DLD1 (cell line): ENCODE data around the gene ISM1.
"Not testable (repeated sequence)": the region's sequence is repeated elsewhere in the genome, so short reads cannot be mapped to it uniquely, and the experiment has no call there.

Experiments
- in situ Hi-C: cut with HindIII; loops from 2 replicates; pipeline ENCODE4 v1.10.0; 2017; ENCODE audit warnings: low sequenced_read_pairs

ISM1 gene

GRCh38 chr20:13221313-13221672 lies 219 bp downstream of the ISM1 start:
- in situ Hi-C loops, result no loop called here

- in situ Hi-C loops, result no loop called here
Measured at GRCh38 chr20:13221673-13222318, 722 bp downstream of the ISM1 start.

GRCh38 chr20:13222319-13222716 lies 1.2 kb downstream of the ISM1 start:
- in situ Hi-C loops, result no loop called here

GRCh38 chr20:13223736-13224520 lies 2.9 kb downstream of the ISM1 start:
- in situ Hi-C loops, result no loop called here

GRCh38 chr20:13226367-13226766 lies 5.3 kb downstream of the ISM1 start:
- in situ Hi-C loops, result no loop called here

GRCh38 chr20:13228771-13229170 lies 7.7 kb downstream of the ISM1 start:
- in situ Hi-C loops, result no loop called here

GRCh38 chr20:13229538-13229937 lies 8.5 kb downstream of the ISM1 start:
- in situ Hi-C loops, result no loop called here

- in situ Hi-C loops, result no loop called here
Measured at GRCh38 chr20:13231031-13231752, 10.1 kb downstream of the ISM1 start.

GRCh38 chr20:13232999-13233398 lies 11.9 kb downstream of the ISM1 start:
- in situ Hi-C loops, result no loop called here

GRCh38 chr20:13234961-13235360 lies 13.9 kb downstream of the ISM1 start:
- in situ Hi-C loops, result no loop called here

- in situ Hi-C loops, result not testable (repeated sequence)
Measured at GRCh38 chr20:13236360-13236759, 15.3 kb downstream of the ISM1 start.

- in situ Hi-C loops, result no loop called here
Measured at GRCh38 chr20:13236990-13237720, 16.1 kb downstream of the ISM1 start.

- in situ Hi-C loops, result no loop called here
Measured at GRCh38 chr20:13238001-13238653, 17.1 kb downstream of the ISM1 start.

GRCh38 chr20:13243826-13244376 lies 22.8 kb downstream of the ISM1 start:
- in situ Hi-C loops, result no loop called here

GRCh38 chr20:13245250-13245723 lies 24.2 kb downstream of the ISM1 start:
- in situ Hi-C loops, result no loop called here

- in situ Hi-C loops, result no loop called here
Measured at GRCh38 chr20:13249118-13249797, 28.2 kb downstream of the ISM1 start.

- in situ Hi-C loops, result no loop called here
Measured at GRCh38 chr20:13249798-13250170, 28.7 kb downstream of the ISM1 start.

- in situ Hi-C loops, result no loop called here
Measured at GRCh38 chr20:13250251-13250650, 29.2 kb downstream of the ISM1 start.

- in situ Hi-C loops, result no loop called here
Measured at GRCh38 chr20:13251106-13251903, 30.2 kb downstream of the ISM1 start.
